HepG2 (cell line): ENCODE results near the gene BTG1. TPM values are rescaled to one million over a fixed set of nuclear protein-coding genes. Genes with fewer than 3 reads are reported as not detected.

Source experiments
- ATAC-seq: fragments of 200-7000 bp; cut with Tn5 transposase; 3 replicates; pipeline ENCODE4 v1.9.1; 2020; ENCODE audit warnings: mild to moderate bottlenecking, moderate library complexity
- BruUV-seq: library from RNA; stranded (reverse); fragments of 400-500 nt; replicated peaks from 2 replicates; lab custom pipeline; 2021; lab: Mats Ljungman, UMichigan
- CTCF ChIA-PET: fragments of 300-600 bp; formaldehyde crosslinking; extraction: SDS; loops from one replicate; lab custom pipeline; 2021; ENCODE audit warnings: low total read pairs, inconsistent platforms, low intra/inter-chr PET ratio; lab: Yijun Ruan, JAX
- POLR2A ChIA-PET: fragments of 350-600 bp; sonication (Branson Sonifier 250); formaldehyde crosslinking; loops from one replicate; lab custom pipeline; 2020; ENCODE audit warnings: antibody characterized with exemption, inconsistent platforms; lab: Yijun Ruan, JAX
- DNase-seq: peaks from one replicate; pipeline ENCODE4 v3.0.0-alpha.2; 2015; ENCODE audit warnings: low spot score
- FAIRE-seq: peaks from 3 replicates; lab custom pipeline; 2011; peaks lifted over from hg19 to GRCh38; lab: Jason Lieb, UNC
- H2AFZ ChIP-seq: one replicate; pipeline ENCODE4 v1.6.1; 2011; ENCODE audit warnings: low read length, inconsistent platforms
- H3K27ac ChIP-seq: fragments of 300-600 bp; 3 replicates; pipeline ENCODE4 v1.8.0; 2011; ENCODE audit warnings: mixed run types, mild to moderate bottlenecking, mixed read lengths, low read length, inconsistent platforms; ENCODE audit not compliant: insufficient read depth; ENCODE audit errors: extremely low read length
- H3K27me3 ChIP-seq, 2 experiments: fragments of 200-600 bp in 1 of 2; 2 replicates in 1 of 2; 3 replicates in 1 of 2; pipeline versions ENCODE4 v1.6.0 to v1.8.0; 2011; ENCODE audit warnings: low read length in 2 of 2, mild to moderate bottlenecking in 2 of 2, moderate library complexity in 2 of 2, inconsistent platforms in 1 of 2; ENCODE audit not compliant: insufficient read depth in 2 of 2, control insufficient read depth in 1 of 2
- H3K36me3 ChIP-seq, 2 experiments: fragments of 200-600 bp in 1 of 2; replicated peaks in 1 of 2; 2 replicates in 1 of 2; 3 replicates in 1 of 2; pipeline versions ENCODE4 v1.5.1 to v1.8.0; 2011; ENCODE audit warnings: low read length in 2 of 2, inconsistent platforms in 1 of 2; ENCODE audit not compliant: insufficient read depth in 2 of 2, control insufficient read depth in 1 of 2
- H3K4me1 ChIP-seq: 2 replicates; pipeline ENCODE4 v1.5.1; 2012; ENCODE audit warnings: low read length, inconsistent platforms; ENCODE audit not compliant: insufficient read depth
- H3K4me2 ChIP-seq: 2 replicates; pipeline ENCODE4 v1.6.0; 2011; ENCODE audit warnings: low read depth, low read length, inconsistent platforms
- H3K4me3 ChIP-seq, 3 experiments: fragments of 200-600 bp in 1 of 3; sonication (generic), shearing (Covaris generic) in 1 of 3; replicated peaks in 1 of 3; 2 replicates each; pipeline ENCODE4 v1.5.1; 2011 to 2016; ENCODE audit warnings: low read length in 3 of 3, inconsistent platforms in 2 of 3, low read depth in 2 of 3, mild to moderate bottlenecking in 2 of 3, control low read depth in 1 of 3, mixed read lengths in 1 of 3; ENCODE audit not compliant: insufficient read depth in 1 of 3
- H3K79me2 ChIP-seq: one replicate; pipeline ENCODE4 v1.6.1; 2011; ENCODE audit warnings: low read length, inconsistent platforms; ENCODE audit not compliant: insufficient read depth
- H3K9ac ChIP-seq: 2 replicates; pipeline ENCODE4 v1.6.0; 2011; ENCODE audit warnings: mild to moderate bottlenecking, low read depth, low read length, inconsistent platforms; ENCODE audit not compliant: insufficient read depth
- H3K9me3 ChIP-seq: 2 replicates; pipeline ENCODE4 v1.5.1; 2012; ENCODE audit warnings: mild to moderate bottlenecking, low read length
- H4K20me1 ChIP-seq: 2 replicates; pipeline ENCODE4 v1.6.0; 2011; ENCODE audit warnings: inconsistent platforms, mild to moderate bottlenecking, low read length, moderate library complexity; ENCODE audit not compliant: insufficient read depth
- BCL6 ChIP-seq: IDR thresholded peaks from 2 replicates; pipeline ENCODE4 v1.6.1; 2016; ENCODE audit warnings: missing genetic modification reagents, missing compliant biosample characterization
- NFKBIZ ChIP-seq: IDR thresholded peaks from 2 replicates; pipeline ENCODE4 v1.6.1; 2018; ENCODE audit warnings: missing genetic modification reagents, missing compliant biosample characterization
- PRPF4 ChIP-seq: fragments of 200-400 bp; formaldehyde crosslinking; IDR thresholded peaks from 2 replicates; pipeline ENCODE4 v1.6.1; 2016; ENCODE audit warnings: low read length, low read depth; ENCODE audit not compliant: poor library complexity, severe bottlenecking
- ZKSCAN1 ChIP-seq: fragments of 150-350 bp; IDR thresholded peaks from 2 replicates; pipeline ENCODE4 v1.6.1; 2014; ENCODE audit warnings: low read length
- ZNF207 ChIP-seq: fragments of 450-650 bp; IDR thresholded peaks from 2 replicates; pipeline ENCODE4 v1.6.1; 2016; ENCODE audit warnings: antibody characterized with exemption, borderline replicate concordance
- ZNF326 ChIP-seq: sonication (generic); formaldehyde crosslinking; IDR thresholded peaks from 2 replicates; pipeline ENCODE4 v1.4.0; 2020; ENCODE audit warnings: missing genetic modification reagents, borderline replicate concordance
- WGBS: methylation state at CpG from one replicate; pipeline ENCODE4 v1.1.6; 2017; ENCODE audit warnings: low lambda C conversion rate; 5-methylcytosine and 5-hydroxymethylcytosine counted together
- in situ Hi-C: cut with HindIII; loops from 2 replicates; pipeline ENCODE4 v1.10.0; 2017; ENCODE audit warnings: low pct_unique_long_range_greater_than_20kb; ENCODE audit not compliant: extremely low pct_ligation_motif_present
- intact Hi-C: fragments of 100-400 bp; cut with micrococcal nuclease; formaldehyde crosslinking; loops from one replicate; pipeline ENCODE4 v1.10.0; 2022; ENCODE audit not compliant: unreplicated experiment
- polyA plus RNA-seq, 8 experiments: library from polyadenylated mRNA; depleted of rRNA in 3 of 8; stranded (reverse) in 7 of 8; unstranded in 1 of 8; fragments of >200 nt; fragmentation: Illumina TruSeq in 4 of 8; extraction: Trizol in 4 of 8; gene quantifications; 2 replicates each; pipeline versions ENCODE4 v1.2.1 to v1.2.3, GENCODE V29; 2011 to 2016; ENCODE audit warnings: low read depth in 4 of 8, missing spikeins in 1 of 8, mixed read lengths in 1 of 8; ENCODE audit not compliant: insufficient read depth in 1 of 8
- total RNA-seq, 5 experiments: library from RNA; depleted of rRNA; stranded (reverse); fragments of >200 nt; fragmentation: Illumina TruSeq; extraction: Trizol; gene quantifications; 2 replicates each; pipeline ENCODE4 v1.2.3, GENCODE V29; 2016; ENCODE audit warnings: low read depth in 1 of 5
- TF ChIP-seq, protein P1 (sequence below): sonication (generic); formaldehyde crosslinking; IDR thresholded peaks from 2 replicates; pipeline ENCODE4 v1.4.0; 2020; ENCODE audit warnings: missing genetic modification reagents
- TF ChIP-seq, protein P2 (sequence below): fragments of 450-650 bp; IDR thresholded peaks from 2 replicates; pipeline ENCODE4 v1.6.1; 2016
- TF ChIP-seq, protein P3 (sequence below): sonication (generic); formaldehyde crosslinking; IDR thresholded peaks from 2 replicates; pipeline ENCODE4; 2020; ENCODE audit warnings: missing genetic modification reagents, mild to moderate bottlenecking, borderline replicate concordance

Gene BTG1
- total and polyA plus RNA-seq, 2 of the 13 experiments (the other 11 are each of a cell fraction or from before 2014, with no cell fraction given) = 7.5 to 16.7 TPM

DNA sequence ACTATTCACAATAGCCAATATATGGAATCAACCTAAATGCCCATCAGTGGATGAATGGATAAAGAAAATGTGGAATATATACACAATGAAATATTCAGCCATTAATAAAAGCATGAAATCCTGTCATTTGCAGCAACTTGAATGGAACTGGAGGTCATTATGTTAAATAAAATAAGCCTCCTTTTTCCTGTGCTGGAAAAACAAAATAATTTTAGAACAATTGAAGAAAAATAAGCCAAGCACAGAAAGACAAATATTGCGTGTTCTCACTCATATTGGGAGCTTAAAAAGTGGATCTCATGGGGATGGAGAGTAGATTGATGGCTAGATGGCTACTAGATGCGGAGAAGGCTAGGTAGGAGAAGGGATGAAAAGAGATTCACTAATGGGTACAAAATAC lies 6.3 kb upstream of the BTG1 start:
- no peaks in the 10 kb centered on the region for H3K36me3 ChIP-seq

DNA sequence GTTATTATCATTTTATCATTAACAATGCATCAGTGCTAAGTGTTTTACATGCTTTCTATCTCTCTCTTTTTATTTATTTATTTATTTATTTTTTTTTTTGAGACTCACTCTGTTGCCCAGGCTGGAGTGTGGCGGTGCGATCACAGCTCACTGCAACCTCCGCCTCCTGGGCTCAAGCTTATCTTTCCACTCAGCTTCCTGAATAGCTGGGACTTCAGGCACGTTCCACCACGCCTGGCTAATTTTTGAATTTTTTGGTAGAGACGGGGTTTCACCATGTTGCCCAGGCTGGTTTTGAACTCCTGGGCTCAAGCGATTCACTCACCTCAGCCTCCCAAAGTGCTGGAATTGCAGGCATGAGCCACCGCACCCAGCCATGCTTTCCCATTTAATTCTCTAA lies 3.9 kb upstream of the BTG1 start:
- ATAC-seq (no peak), FAIRE-seq (no peak), DNase-seq (no peak)
- Histone ChIP-seq H3K27me3 (peaks cover 0 to 3% of the 10 kb centered on the region in 2 experiments; a peak in 1 of 5 replicates), H3K9ac (no peak overlapping the region), H3K4me3 (no peak overlapping the region), H3K4me1 (peaks cover 8% of the 10 kb centered on the region), H3K9me3 (no peaks in the 10 kb centered on the region), H3K79me2 (peaks cover 7% of the 10 kb centered on the region), H4K20me1 (peaks cover 2% of the 10 kb centered on the region; the same call in 1 of the 2 replicates), H3K27ac (no peak overlapping the region), H3K36me3 (no peaks in the 10 kb centered on the region), H2AFZ (no peak overlapping the region), H3K4me2 (no peak overlapping the region)
- intact Hi-C loops = loop anchor here (10.0 kb wide), 2 partner anchors 115 to 215 kb away; no protein-coding TSS in a partner anchor
- ChIA-PET POLR2A (no interaction called here), CTCF (no interaction called here)
- in situ Hi-C loops = loop anchor here (10.0 kb wide), 1 partner anchor 335 kb away; no protein-coding TSS in a partner anchor
- BruUV-seq = no TSS peak
- 80% methylated on average over 8 of the region's 8 CpGs for WGBS
- TF ChIP-seq NFKBIZ (CRISPR knock-in tag) (no peak), ZNF326 (CRISPR knock-in tag) (no peak), ZNF207 (no peak), PRPF4 (no peak), BCL6 (CRISPR knock-in tag) (no peak)
- TF ChIP-seq, protein P1, sequence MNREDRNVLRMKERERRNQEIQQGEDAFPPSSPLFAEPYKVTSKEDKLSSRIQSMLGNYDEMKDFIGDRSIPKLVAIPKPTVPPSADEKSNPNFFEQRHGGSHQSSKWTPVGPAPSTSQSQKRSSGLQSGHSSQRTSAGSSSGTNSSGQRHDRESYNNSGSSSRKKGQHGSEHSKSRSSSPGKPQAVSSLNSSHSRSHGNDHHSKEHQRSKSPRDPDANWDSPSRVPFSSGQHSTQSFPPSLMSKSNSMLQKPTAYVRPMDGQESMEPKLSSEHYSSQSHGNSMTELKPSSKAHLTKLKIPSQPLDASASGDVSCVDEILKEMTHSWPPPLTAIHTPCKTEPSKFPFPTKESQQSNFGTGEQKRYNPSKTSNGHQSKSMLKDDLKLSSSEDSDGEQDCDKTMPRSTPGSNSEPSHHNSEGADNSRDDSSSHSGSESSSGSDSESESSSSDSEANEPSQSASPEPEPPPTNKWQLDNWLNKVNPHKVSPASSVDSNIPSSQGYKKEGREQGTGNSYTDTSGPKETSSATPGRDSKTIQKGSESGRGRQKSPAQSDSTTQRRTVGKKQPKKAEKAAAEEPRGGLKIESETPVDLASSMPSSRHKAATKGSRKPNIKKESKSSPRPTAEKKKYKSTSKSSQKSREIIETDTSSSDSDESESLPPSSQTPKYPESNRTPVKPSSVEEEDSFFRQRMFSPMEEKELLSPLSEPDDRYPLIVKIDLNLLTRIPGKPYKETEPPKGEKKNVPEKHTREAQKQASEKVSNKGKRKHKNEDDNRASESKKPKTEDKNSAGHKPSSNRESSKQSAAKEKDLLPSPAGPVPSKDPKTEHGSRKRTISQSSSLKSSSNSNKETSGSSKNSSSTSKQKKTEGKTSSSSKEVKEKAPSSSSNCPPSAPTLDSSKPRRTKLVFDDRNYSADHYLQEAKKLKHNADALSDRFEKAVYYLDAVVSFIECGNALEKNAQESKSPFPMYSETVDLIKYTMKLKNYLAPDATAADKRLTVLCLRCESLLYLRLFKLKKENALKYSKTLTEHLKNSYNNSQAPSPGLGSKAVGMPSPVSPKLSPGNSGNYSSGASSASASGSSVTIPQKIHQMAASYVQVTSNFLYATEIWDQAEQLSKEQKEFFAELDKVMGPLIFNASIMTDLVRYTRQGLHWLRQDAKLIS (CRISPR knock-in tag) = no peak
- TF ChIP-seq, protein P2, sequence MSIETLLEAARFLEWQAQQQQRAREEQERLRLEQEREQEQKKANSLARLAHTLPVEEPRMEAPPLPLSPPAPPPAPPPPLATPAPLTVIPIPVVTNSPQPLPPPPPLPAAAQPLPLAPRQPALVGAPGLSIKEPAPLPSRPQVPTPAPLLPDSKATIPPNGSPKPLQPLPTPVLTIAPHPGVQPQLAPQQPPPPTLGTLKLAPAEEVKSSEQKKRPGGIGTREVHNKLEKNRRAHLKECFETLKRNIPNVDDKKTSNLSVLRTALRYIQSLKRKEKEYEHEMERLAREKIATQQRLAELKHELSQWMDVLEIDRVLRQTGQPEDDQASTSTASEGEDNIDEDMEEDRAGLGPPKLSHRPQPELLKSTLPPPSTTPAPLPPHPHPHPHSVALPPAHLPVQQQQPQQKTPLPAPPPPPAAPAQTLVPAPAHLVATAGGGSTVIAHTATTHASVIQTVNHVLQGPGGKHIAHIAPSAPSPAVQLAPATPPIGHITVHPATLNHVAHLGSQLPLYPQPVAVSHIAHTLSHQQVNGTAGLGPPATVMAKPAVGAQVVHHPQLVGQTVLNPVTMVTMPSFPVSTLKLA = no peak

More for the DNA sequence above, 6.3 kb upstream of the BTG1 start:
- Histone ChIP-seq H3K27me3 (0 out of 5 replicates have a peak, but pooled peaks cover 0 to 3% of the 10 kb centered on the region in 2 experiments), H3K4me2 (no peak overlapping the region), H3K9ac (no peak overlapping the region)
- BruUV-seq = no TSS peak
- ATAC-seq = no peak
- no peak for FAIRE-seq
- in situ Hi-C loops = no loop called here
- TF ChIP-seq, protein P3, sequence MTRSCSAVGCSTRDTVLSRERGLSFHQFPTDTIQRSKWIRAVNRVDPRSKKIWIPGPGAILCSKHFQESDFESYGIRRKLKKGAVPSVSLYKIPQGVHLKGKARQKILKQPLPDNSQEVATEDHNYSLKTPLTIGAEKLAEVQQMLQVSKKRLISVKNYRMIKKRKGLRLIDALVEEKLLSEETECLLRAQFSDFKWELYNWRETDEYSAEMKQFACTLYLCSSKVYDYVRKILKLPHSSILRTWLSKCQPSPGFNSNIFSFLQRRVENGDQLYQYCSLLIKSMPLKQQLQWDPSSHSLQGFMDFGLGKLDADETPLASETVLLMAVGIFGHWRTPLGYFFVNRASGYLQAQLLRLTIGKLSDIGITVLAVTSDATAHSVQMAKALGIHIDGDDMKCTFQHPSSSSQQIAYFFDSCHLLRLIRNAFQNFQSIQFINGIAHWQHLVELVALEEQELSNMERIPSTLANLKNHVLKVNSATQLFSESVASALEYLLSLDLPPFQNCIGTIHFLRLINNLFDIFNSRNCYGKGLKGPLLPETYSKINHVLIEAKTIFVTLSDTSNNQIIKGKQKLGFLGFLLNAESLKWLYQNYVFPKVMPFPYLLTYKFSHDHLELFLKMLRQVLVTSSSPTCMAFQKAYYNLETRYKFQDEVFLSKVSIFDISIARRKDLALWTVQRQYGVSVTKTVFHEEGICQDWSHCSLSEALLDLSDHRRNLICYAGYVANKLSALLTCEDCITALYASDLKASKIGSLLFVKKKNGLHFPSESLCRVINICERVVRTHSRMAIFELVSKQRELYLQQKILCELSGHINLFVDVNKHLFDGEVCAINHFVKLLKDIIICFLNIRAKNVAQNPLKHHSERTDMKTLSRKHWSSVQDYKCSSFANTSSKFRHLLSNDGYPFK (CRISPR knock-in tag) = no peak
- no peak for TF ChIP-seq ZKSCAN1
- TF ChIP-seq, all 625 proteins: peak for 0
- H3K27ac ChIP-seq = no peak overlapping the region
- POLR2A ChIA-PET = no interaction called here
- no peaks in the 10 kb centered on the region for H3K79me2 ChIP-seq
- H2AFZ ChIP-seq = no peak overlapping the region
- CTCF ChIA-PET = no interaction called here
- H3K9me3 ChIP-seq = no peaks in the 10 kb centered on the region
- H3K4me3 ChIP-seq = no peak overlapping the region
- no peak for DNase-seq
- WGBS = 42% methylated on average over 2 of the region's 2 CpGs
- no peaks in the 10 kb centered on the region for H4K20me1 ChIP-seq
- intact Hi-C loops = no loop called here
- H3K4me1 ChIP-seq = peaks cover 2% of the 10 kb centered on the region
